GM18499 (cell line): ENCODE data around the gene ADPRH.

Experiments used
- ATAC-seq: cut with Tn5 transposase; IDR thresholded peaks from one replicate; pipeline ENCODE4 v1.9.1; 2021; ENCODE audit warnings: moderate number of reproducible peaks; ENCODE audit not compliant: insufficient read depth, unreplicated experiment

Gene ADPRH

GRCh38 chr3:119625451-119626153, 46.3 kb downstream of the ADPRH start:
- no peak for ATAC-seq

- no peak for ATAC-seq
Observed at GRCh38 chr3:119626196-119626595, 46.9 kb downstream of the ADPRH start.

- no peak for ATAC-seq
Observed at GRCh38 chr3:119627461-119627860, 48.2 kb downstream of the ADPRH start.

DNA sequence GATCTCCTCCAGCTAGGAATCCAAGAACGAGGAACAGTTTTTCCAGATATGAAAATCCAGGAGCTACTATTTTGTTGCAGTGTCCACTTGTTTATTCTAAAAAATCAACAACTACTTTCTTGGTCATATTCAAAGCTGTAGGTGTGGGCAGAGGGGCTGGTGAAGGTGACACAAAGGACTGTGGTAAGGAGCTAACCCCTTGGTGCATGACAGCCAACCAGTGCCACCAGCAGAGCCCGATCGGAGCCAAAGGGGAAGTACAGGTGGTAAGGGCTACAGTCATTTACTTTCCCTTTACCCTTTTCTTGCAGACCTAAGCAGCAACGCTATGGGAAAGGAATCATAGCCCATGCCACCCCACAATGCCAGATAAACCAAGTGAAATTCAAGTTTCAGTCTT, 49.1 kb downstream of the ADPRH start:
- ATAC-seq: no peak

- ATAC-seq: no peak
Observed at GRCh38 chr3:119628816-119629445, 49.6 kb downstream of the ADPRH start.

DNA sequence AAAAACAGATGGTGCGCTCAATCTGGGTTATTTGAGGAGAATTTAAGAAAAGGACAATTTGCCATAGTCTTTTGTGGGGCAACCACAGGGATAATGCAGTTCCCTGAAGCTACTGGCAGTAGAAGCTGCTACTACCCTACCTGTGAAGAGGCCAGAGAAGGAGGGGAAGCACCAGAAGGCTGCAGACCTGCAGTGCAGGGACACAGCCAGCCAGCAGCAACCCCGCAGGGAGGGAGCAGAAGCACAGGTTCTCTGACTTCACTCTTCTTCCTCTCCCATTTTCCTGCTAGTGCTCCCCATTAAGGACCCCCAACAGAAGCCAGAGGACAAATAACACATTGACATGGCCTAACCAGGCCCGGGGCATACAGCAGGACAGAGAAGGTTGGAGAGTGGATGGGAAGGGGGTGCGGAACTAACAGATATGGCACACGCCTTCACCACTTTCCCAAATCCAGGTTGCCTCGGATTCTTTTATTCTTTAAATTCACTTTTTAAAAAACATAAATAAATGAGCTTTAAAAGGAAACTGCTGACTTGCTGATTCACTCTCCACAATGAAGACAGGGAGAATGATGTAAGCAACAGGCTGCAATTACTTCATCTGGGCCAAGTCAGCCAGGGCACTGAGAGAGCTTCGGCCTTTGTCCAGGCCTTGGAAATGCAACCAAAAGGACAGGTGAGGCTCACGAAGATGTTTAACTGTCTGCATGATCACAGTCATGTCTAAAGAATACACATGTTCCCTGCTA, 51.0 kb downstream of the ADPRH start:
- no peak for ATAC-seq

DNA sequence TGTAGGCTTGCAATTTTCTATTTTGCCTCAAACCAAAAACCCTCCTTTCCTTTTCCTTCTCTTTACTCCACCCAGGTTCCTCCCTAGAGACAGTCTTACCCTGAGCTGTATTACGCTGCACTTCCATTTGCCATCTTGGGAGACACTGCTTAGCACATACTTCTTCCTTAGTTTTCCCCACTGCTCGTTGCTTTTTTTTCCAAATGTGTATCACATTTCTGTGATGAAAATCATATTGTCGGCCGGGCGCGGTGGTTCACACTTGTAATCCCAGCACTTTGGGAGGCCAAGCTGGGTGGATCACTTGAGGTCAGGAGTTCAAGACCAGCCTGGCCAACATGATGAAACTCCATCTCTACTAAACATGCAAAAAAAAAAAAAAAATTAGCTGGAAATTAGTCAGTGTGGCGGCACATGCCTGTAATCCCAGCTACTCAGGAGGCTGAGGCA, 51.6 kb downstream of the ADPRH start:
- no peak for ATAC-seq

GRCh38 chr3:119631516-119631915, 52.2 kb downstream of the ADPRH start:
- ATAC-seq: no peak

DNA sequence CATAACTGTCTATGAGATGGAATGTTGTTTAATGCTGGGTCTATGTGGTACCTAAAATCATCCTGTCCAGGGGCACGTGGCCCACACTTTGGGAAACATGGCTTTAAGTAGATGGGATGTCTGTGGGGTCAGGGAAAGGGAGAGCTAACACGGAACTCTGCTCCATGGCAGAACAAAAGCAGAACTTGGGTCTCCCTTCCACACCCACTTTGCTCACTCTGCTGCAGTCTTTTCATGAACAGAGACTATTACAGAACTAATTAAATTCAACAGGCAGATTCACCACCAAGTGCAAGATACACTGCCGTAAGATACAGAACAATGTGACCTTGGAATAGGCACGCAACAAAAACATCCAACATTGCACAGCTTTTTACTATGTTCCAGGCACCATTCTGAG, 52.9 kb downstream of the ADPRH start:
- ATAC-seq: no peak

- no peak for ATAC-seq
Observed at GRCh38 chr3:119632829-119633228, 53.5 kb downstream of the ADPRH start.

DNA sequence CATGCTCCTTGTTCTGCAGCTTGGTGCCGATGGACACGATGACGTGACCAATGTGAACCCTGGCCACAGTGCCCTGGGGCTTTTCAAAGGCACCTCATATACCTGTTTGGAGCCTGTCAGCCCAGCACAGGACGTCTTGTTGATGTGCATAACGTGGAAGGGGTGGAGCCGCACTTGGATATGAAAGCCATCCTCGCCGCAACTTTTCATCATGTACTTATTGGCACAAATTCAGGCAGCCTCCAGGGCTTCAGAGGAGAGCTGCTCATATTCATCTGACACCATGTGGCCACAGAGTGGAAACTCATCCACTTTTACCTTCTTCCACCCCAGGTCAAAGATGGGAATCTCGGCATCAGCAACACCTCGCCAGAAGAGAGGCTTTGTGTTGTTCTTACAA, 56.4 kb downstream of the ADPRH start:
- ATAC-seq: no peak

- no peak for ATAC-seq
Observed at GRCh38 chr3:119636249-119636648, 57.0 kb downstream of the ADPRH start.

DNA sequence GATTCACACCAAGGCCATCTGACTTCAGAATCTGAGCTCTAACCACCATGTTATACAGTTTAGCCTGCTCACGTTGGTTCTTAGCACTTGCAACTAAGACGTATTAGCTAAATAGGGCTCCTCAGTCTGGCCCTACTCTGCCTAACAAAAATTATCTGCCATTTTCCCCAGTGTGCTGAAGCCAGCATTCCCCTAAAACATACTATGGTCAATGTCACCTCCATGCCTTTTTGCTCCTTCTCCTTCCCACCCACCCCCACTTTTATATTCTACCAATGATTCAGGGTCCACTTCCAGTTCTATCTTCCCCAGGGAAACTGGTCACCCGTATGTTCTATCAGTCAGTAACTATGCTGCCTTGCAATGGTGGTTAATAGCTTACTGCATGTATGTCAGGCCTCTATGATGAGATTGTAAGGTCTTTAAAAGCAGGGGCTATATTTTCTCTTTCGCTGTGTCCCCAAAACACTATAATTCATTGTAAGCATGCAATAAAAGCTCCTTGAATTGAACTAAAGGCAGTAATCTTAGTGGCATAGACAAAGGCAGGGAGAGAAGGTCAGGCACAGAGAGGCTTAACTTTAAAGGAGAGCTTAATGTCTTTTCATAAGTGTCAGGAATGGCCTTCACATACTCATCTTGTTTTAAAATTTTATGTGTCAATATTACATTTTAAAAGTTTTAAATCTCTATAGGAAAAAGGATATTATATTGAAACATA, 57.8 kb downstream of the ADPRH start:
- no peak for ATAC-seq

GRCh38 chr3:119637679-119638477, 58.6 kb downstream of the ADPRH start:
- peak; percentile 19 for ATAC-seq
